ENCODE results near the gene SPON2. TPM values are rescaled to one million over a fixed set of nuclear protein-coding genes. Genes with fewer than 3 reads are reported as not detected.

Gene SPON2
- 27.3 TPM for polyA plus RNA-seq (2012; ENCODE audit: insufficient read depth, insufficient read length)

DNA sequence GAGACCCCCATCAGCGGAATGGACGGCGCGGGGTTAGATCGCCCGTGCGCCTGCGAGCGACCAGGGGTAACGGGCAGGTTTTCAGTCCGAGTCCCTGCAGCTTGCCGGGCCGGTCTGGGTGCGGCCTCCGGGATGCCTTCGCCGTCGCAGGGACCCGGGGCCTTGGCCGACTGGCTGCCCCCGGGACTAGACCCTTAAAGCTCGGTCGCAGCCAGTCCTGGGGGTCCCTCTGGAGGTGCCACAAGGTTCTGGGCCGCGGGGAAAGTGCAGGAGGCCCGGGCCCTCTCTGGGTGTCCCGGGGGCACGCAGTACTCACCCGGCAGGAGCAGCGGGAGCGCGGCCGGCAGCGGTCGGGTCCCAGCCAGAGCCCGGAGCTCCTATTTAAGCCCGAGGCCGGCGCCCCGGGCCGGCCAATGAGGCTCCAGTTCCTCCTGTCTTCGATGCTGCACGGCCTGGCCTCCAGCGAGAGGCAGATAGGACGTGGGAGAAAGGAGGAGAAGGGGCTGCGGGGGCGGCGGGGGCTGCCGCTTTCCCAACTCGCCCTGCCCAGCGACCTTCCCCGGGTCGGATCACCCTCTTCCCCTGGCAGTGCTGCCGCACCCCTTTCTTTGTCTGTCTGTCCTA lies at the start of gene SPON2:
TSS of gene SPON2 (minus strand) at position 356 of the 624 bp plus-strand sequence.
- DNase-seq (ENCODE audit: low read depth, low spot score), result no peak
- no peak within 1 kb of the TSS for H3K4me3 ChIP-seq (ENCODE audit: low read length)

- no peak overlapping the region for H3K4me3 ChIP-seq (ENCODE audit: low read length)
- DNase-seq (ENCODE audit: low read depth, low spot score), result no peak
These were observed 48.9 kb upstream of the SPON2 start for GRCh38 chr4:1221155-1221870.

DNA sequence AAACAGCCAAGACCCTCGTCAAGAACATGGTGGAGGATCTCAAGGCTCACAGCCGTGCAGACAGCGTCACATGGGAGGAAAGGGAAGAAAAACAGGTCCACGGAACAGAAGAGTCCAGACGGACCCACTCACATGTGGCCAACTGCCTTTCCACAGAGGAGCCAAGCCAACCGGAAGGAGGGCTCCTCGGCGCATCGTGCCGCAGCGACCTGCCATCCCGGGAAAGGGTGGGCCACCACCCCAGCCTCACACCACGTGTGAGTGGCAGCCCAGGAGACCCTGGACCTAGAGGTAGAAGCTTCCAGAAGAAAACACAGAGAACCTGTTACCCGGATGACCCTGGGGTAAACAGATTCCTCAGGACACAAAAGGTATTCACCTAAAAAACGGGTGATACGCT lies 48.2 kb upstream of the SPON2 start:
- no peak for DNase-seq (ENCODE audit: low read depth, low spot score)
- no peak overlapping the region for H3K4me3 ChIP-seq (ENCODE audit: low read length)

DNA sequence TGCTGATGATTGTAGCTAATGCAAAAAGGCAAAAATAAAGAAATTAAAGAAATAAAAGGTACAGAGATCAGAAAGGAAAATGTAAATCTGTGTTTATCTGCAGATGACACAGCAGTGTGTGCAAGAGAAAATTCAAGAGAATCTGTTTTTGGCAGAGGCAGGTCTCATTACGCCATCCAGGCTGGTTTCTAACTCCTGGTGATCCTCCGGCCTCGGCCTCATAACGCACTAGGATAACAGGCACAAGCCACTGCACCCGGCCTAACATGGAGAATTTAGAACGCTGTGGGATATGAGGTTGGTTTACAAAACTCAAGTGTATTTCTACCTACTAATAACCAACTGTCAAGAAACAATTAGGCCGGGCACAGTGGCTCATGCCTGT lies 47.2 kb upstream of the SPON2 start:
- no peak overlapping the region for H3K4me3 ChIP-seq (ENCODE audit: low read length)
- DNase-seq (ENCODE audit: low read depth, low spot score), result no peak

GRCh38 chr4:1218634-1219565 lies 46.5 kb upstream of the SPON2 start:
- no peak for DNase-seq (ENCODE audit: low read depth, low spot score)
- H3K4me3 ChIP-seq (ENCODE audit: low read length), result no peak overlapping the region

GRCh38 chr4:1217366-1217765 lies 45.0 kb upstream of the SPON2 start:
- H3K4me3 ChIP-seq (ENCODE audit: low read length), result peak overlapping the region; percentile 50
- no peak for DNase-seq (ENCODE audit: low read depth, low spot score)

DNA sequence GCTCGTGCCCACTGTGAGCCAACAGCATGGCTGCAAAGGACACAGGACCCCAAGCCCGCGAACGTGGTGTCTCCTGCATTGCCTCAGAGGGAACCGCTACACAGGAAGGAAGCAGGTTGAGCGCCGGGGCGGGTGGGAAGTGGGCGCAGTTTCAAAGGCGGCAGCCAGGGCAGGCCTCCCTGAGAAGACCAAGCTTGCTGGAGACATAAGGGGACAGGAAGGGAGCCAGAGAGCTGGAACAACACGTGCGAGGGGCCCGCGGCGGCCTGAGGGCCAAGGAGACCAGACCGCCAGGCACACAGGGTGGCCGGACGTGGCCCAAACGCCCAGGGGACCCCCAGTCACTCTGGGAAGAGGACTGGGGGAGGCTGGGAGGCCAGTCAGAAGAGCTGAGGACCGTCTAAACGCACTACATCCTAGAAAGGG lies 44.5 kb upstream of the SPON2 start:
- DNase-seq (ENCODE audit: low read depth, low spot score), result peak; percentile 90
- peak overlapping the region; percentile 50 for H3K4me3 ChIP-seq (ENCODE audit: low read length)

- H3K4me3 ChIP-seq (ENCODE audit: low read length), result peak overlapping the region; percentile 50
- no peak for DNase-seq (ENCODE audit: low read depth, low spot score)
These were observed 43.8 kb upstream of the SPON2 start for GRCh38 chr4:1216076-1216614.

DNA sequence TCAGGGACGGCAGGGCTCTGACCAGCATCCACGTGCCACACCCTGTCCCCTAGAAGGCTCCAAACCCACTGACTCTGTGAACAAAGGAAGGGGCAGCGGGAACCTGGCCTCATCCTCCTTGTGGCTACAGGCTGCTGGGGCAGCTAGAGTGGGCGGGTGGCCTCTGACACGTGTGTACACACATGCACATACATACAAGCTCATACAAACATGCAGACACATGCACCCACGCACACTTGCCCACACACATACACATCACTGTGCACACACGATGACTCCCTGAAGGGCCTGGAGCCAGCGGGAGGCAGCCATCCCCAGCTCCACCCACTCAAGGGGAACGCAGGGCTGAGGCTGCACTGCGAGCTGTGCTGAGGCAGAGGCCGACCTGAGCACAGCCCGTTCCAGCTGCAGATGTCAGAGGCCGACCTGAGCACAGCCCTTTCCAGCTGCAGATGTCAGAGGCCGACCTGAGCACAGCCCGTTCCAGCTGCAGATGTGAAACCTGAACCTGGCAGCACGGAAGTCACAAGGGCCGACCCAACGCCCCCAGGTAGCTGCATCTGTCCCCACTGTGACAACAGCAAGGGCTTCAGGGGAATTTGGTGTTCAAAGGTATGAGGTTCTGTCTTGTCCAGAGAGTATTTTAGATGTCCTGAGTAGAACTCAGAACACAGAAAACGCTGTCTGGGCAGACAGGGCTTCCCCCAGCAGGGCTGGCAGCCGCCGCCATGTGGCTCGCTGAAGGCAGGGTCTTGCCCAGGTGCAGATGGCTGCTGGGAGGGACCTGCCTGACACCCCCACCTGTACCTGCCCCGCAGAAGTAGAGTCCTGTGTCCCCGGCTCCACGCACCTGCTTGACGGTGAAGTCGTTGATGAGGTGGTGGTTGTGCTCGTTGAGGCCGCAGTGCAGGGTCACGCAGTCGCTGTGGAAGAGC lies 43.0 kb upstream of the SPON2 start:
- no peak overlapping the region for H3K4me3 ChIP-seq (ENCODE audit: low read length)
- no peak for DNase-seq (ENCODE audit: low read depth, low spot score)

DNA sequence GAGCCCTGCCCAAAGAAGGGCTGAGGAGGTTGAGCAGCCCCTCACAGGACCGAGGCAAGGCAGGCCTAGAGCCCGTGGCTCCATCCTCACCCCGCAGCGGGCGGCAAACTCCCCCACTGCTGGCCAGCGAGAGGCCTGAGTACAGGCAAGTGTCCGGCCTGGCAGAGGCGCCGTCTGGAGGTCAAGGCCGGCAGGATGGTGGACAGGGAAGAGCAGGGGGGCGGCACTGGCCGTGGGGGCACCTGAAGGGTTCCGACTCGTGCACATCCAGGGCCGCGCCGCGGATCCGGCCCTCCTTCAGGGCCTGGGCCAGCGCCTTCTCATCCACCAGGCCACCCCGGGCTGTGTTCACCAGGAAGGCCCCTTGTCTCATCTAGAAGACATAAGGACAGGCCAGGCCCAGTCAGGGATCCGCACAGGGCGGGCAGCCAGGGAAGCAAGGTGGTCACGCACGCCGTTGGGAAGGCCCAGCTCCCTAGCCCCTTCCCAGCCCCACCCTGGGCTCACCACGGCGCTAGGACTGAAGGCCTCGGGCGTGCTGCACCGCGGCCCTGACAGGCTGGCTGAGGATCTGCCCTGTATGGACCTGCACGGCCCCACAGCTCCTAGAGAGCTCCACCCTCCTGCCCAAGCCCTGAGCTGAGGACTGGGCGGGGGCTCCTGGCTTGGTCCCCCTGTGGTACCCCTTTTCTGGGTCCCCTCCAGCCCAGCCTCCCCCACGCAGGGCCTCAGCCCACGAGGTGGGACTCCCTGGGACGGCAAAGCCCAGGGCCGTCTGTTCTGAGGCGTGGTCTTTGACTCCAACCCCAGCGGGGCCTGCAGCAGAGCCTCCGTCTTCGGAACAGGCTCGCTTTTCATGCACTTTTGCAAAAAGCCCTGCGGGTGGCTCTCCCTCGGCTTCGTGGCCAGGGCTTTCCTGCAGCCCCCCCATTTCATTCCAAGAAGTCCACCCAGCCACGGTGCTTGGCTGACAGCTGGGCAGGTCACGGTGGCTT lies 42.0 kb upstream of the SPON2 start:
- no peak overlapping the region for H3K4me3 ChIP-seq (ENCODE audit: low read length)
- DNase-seq (ENCODE audit: low read depth, low spot score), result no peak

DNA sequence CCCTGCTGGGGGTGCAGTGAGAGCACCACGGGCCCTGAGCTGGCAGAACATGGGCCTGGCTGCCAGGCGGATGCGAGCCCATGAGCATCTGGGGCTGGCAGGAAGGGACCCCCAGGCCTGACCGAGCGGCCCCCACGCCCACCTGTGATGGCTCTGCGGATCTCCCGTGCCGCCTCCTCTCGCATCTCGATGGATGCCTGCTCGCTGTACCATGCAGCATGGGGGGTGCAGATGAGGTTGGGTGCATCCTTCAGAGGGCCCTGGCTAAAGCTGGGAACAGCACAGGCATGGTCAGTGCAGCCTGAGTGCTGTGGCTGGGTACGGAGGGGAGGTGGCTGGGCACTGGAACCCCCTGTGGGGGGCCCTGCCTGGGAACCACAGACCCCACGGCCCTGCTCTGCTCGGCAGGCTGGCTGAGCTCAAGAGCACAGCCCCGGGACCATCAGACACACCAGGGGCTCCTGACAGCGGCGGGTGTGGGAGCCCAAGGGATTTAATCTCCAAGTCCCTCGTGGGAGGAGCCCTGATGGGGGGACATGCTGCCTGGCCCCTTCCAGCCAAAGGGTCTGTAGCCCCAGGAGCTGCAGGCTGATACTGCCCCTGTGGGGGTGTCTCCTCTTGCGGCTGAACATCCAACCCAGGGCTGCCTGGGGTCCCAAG lies 41.1 kb upstream of the SPON2 start:
- DNase-seq (ENCODE audit: low read depth, low spot score), result no peak
- no peak overlapping the region for H3K4me3 ChIP-seq (ENCODE audit: low read length)

DNA sequence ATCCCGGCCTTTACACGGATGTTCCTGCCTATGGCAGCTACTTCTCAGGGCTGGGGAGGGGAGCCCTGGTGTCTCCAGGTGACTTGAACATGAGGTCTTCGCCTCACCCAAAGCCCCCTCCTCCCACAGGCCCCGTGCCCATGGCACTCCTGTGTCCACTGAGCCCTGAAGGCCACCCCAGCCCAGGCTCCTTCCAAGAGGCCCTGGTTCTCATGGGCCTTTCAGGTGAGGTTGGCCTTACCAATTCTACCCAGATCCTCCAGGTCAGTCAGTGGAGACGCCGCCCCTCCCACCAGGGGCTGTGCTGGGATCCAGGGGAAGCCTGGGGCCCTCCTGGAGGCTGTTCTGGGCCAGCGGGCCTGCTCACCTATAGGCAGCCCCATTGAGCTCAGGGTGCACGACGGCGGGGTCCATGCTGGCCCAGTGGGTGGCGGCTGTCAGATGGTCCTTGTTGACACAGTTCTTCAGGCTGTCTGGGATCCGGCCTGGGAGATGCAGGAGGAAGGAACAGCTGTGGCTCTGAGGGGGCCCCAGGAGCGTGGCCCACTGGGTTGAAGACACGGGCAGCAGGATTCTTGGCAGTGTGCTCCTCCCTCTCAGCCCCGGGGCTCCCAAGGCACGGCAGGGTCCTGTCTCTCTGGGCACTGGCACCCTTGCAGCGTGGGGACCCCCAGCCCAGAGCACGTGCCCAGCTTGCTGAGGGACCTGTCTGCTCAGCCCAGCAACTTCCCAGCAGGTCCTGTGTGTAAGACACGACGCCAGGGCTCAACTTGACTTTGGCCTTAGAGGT lies 40.4 kb upstream of the SPON2 start:
- DNase-seq (ENCODE audit: low read depth, low spot score), result no peak

GRCh38 chr4:1211891-1212545 lies 39.6 kb upstream of the SPON2 start:
- DNase-seq (ENCODE audit: low read depth, low spot score), result no peak
- no peak overlapping the region for H3K4me3 ChIP-seq (ENCODE audit: low read length)

More for the DNA sequence above, 40.4 kb upstream of the SPON2 start:
- H3K4me3 ChIP-seq (ENCODE audit: low read length), result no peak overlapping the region

- no peak for DNase-seq (ENCODE audit: low read depth, low spot score)
- H3K4me3 ChIP-seq (ENCODE audit: low read length), result no peak overlapping the region
These were observed 39.0 kb upstream of the SPON2 start for GRCh38 chr4:1211371-1211770.

- no peak overlapping the region for H3K4me3 ChIP-seq (ENCODE audit: low read length)
- no peak for DNase-seq (ENCODE audit: low read depth, low spot score)
These were observed 38.6 kb upstream of the SPON2 start for GRCh38 chr4:1210971-1211370.
